Dedifferentiated amniotic fluid mesenchymal stem cell (primary cell): Measurements from ENCODE around the gene SPATA32.

Source experiments
- DNase-seq: peaks from one replicate; pipeline ENCODE4 v3.0.0-alpha.2; 2016; ENCODE audit errors: extremely low spot score

Gene SPATA32

DNA sequence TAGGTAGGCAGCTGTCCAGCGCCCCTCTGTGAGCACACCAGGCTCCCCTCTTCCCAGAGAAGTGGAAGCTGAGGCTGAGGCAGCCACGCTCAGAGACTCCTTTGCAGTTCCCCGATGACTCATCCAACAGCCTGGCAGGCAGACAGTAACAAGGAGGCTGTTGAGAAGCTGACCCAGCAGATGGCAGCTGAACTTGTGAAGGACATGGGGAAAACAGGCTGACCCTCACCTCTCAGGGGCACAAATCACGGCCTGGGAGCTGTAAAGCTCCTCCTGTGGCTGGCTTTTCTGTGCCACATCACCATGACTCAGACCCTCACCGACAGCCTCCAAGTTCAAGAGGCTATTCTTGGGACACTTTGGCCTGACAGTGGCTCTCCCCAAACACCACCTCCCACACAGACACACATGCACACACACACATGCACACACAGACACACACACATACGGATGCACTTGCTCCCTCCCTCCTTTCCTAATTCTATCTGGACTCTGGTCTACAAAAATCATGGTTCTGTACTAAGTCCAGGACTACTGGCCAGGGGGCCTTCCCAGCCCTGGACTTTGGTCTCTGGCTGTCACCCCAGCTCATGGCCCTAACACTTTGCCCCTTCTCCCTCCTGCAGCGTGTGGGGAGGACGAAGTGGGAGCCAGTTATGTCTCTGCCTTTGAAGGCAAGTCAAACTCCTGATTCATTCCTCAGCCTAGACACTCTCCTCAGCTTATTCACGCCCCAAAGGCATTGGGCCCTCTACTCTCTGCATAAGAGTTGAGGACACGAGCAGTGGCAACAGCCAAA is 31.7 kb upstream of the SPATA32 start:
- peak; percentile 81 for DNase-seq

DNA sequence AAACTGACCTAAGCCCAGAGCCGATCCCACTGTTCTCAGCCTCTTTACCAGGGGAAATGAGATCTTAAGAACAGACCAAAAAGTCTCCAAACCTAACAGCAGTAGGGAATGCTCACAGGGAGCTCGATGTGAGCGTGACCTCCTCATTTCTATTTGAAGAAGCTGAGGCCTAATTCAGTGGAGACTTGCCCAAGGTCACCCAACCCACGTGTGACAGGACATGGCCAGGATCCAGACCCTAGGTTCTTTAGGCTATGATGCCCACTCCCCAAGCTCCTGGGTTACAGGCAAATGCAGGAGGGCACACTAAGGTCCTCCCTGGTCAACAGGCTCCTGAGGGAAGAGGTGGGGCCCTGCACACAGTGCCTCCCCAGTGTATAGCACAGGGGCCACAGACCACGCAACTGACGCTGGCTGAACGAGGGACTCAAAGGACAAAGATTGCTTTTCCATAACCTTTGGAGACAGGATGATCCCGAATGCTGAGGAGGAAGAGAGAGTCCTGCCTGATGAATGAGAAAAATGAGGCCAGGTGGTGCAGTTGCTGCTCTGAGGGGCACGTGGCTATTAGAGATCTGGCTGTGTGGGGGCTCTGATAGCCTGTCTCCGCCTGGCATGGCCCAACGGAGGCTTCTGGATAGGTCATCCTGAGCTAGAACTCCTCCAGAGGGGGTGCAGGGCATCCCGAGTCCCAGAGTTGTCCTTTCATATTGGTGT is 31.0 kb upstream of the SPATA32 start:
- no peak for DNase-seq

DNA sequence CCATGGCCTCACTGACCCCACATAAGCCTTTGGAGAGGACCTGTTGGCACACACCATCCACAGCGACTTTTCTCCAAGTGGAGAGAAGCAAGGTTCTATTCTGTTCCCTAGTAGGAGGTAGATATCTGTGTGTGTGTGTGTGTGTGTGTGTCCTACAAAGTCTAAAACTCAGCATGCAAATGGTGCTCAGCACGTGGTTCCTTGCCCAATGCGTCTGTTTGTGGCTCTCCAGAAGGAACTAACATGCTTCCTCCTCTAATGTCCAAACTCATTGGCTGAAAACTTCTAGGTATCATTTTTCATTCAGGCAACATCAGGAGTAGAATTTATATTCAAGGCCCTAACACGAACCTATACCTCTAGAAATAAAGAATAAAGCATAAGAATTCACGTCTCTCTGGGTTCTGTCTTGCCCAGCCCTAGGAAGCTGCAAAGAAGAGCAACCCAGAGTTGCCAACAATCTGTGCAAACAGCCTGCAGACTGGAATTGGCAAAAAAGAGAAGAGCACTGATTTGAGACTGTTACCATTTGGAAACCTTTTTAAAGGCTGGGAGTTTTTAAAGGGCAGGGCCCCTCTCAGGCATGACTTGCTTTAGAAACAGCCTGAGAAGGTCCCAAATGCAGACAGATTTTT is 29.4 kb upstream of the SPATA32 start:
- no peak for DNase-seq

DNA sequence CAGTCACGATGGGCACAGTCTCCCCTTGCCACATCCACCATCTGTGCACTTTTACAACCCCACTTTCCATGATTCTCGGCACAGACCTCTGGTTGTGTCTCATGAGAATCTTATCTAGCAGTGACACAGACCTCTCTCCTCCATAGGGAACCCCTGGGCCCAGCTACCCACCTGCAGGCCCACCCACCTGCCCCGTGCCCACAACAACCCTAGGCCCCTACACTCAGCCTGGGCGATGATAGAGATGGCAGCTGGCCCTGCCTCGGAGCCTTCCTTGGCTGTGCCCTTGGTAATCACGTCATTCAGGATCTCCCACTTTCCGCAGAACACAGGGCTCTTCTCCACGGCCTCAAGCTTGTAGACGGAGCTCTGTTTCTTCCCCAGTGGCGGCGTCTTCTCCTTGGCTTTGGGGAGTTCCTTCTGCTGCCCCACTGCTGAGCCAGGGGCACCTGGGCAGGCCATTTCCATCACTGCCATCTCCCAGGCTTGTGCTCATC is 28.4 kb upstream of the SPATA32 start:
- DNase-seq = no peak

DNA sequence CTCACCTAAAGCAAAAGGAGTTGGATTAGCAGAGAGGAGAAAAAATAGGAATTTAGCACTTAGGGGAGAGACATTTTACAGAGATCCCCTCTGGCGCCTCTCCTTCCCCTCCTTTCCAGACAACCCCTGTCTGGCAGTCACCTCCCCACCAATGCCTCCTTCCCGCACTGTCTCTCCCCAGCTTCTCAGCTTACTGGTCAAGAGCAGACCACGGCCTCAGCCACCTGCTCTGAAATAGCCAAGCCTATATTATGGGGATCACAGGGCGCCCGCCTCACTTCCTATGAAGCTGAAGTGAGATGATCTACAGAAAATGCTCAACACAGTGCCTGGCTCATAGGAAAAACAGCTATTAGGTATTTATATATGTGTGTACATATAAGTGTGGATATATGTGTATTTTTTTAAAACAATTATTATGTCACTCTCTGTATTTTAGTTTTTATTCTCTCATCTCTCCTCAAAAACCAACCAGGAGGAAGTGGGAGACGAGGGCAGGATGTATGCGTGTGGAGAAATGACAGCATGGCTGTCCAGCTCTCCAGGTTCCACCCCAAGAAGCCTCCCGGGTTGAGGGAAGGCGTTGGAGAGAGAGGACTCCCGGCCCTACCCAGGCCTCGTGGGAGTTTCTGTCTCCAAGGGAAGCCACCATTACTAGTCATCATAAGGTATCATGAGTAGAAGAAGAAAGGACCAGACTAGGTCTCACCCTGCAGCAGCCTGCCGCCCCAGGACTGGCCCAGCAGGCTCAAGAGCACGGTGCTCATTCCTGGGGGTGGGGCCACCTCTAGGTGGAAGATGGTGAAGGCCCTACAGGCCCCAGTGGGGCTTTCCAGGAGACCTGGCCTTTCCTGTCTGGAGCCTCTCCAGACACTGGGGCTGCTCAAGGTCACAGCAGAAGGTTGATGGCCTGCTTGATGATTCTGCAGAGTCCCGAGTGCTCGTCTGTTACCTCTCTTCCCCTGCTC is 27.7 kb upstream of the SPATA32 start:
- no peak for DNase-seq

DNA sequence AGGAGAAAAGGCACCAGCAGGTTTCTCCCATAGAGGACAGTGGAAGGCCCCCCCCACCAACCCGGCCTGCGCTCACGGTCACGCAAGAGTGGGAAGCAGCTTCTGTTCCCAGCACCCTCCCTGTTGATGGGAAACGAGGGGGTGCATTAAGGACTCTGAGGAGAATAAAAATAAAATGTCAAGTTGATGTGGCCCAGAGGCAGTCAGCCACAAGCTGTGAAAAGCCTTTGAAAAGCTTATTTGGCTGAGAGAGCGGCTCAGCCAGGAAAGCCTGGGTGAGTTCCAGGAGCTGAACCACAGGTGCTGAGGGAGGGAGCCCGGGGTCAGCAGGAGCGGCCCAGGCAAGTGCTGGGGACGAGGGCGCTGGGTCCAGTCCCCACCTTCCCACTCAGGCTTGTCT is 26.9 kb upstream of the SPATA32 start:
- no peak for DNase-seq

DNA sequence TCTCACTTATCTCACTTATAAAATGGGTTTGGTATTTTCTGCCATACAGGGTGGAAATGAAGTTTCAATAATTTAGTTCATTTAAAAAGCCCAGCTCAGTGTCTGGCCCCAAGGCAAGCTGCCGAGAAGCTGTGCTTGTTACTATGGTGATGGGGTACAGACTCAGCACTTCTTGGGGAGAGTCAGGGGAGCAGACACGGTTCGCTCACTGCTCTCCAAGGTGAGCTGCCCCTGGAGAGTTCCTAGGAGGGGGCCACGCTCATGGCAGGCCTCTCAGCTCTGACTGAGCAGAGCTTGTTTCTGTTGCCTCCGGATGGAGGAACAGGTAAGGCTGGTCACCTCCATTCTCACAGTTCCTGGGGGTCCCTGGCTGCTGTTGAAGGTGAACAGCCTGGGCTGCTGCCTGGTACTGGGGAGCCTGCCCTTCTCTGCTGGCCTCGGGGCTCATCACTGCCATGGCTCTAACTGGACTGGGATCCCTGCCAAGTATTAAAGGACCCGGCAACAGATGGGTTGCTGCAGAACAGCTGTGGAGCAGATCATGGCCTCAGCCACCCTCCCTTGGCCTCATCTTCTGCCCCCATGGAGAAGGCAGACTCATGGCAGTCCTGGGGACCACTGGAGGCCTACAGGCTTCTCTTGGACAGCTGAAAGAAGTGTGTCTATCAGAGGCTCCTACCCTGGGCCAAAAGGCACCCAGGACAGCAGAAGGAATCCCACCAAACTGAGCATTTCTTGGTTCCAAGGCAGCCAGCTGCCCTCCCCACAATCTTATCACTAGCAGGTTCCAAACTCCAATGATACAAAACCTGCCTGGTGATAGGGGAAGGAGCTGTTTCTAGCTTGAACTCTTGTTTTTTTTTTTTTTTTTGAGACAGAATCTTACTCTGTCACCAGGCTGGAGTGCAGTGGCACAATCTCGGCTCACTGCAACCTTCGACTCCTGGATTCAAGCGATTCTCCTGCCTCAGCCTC is 25.9 kb upstream of the SPATA32 start:
- no peak for DNase-seq

DNA sequence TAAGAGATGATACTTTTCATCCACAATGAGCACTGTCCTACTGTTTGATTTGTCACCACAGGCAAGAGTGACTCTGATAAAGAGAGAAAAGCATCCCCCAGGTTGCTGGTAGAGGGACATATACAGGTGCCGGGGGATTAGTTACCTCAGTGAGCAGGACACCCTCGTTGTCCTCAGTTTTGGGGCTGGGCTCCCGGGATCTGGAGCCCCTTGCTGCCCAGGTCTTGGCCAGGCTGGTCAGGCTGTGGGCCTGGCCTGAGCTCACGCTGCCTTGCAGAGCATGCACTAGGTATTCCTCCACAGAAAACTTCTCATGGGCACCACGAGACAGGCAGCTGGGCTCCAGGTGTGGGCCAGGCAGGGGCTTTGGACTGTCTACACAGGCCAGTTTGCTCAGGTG is 24.4 kb upstream of the SPATA32 start:
- DNase-seq = no peak

DNA sequence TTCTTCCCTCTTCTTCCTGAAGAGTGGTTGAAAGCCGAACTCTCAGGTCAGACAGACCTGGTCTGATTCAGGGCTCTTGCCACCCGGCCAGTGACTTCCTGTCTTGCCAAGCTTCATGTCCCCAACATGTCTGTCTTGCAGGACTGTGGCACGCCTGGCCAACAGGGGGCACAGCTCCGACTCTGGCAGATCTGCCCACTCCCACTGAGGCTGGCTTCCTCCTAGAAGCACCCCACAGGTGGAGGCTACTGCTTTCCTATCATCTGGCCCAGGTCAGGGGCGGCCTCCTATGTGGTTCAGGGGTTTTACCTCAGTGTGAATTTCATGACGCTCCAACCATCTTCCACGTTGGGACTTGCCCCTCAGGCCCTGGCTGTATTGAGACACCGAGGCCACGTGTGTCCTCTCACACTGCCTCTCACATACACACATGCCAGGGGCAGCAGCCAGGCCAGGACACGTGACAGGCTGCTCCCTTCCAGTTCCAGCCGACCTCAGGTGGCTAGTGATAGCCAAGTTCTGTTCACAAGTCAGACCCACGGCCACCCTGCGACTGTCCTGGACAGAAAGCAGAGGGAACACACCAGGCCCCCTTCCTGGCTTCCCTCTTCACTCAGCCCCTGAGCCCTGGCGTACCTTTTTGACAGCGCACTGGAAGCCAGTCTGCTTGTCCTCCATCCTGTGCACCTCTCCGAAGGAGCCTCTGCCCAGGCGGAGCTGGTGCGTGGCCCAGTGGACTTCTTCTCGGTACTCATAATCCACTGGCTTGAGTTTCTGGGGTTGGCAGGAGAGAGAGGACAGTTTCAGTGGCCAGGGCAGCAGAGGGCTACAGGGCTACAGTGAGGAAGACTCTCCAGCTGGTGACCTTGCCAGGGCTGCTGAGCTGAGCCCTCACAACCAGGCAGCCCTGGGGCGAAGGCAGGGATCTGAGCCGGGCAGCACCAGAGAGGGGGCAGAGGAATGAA is 22.6 kb upstream of the SPATA32 start:
- no peak for DNase-seq

DNA sequence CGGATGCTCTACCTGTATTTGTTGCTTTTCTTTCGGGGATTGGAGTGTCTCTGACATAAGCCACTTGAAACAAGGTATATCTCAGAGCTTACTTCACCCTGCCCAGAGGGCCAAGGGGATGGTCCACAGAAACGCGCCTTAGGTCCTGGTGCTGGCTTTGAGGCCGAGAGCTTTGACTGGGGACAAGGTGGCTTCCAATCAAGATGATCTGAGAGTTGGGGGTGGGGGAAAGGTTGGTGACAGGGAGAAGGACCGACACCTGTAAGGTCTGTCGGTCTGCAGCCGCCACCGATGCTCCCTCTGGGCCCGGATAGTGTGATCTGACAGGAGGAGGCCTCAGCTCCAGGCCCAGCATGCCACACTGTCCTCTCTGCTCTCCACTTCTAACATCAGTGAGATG is 21.8 kb upstream of the SPATA32 start:
- DNase-seq = no peak

DNA sequence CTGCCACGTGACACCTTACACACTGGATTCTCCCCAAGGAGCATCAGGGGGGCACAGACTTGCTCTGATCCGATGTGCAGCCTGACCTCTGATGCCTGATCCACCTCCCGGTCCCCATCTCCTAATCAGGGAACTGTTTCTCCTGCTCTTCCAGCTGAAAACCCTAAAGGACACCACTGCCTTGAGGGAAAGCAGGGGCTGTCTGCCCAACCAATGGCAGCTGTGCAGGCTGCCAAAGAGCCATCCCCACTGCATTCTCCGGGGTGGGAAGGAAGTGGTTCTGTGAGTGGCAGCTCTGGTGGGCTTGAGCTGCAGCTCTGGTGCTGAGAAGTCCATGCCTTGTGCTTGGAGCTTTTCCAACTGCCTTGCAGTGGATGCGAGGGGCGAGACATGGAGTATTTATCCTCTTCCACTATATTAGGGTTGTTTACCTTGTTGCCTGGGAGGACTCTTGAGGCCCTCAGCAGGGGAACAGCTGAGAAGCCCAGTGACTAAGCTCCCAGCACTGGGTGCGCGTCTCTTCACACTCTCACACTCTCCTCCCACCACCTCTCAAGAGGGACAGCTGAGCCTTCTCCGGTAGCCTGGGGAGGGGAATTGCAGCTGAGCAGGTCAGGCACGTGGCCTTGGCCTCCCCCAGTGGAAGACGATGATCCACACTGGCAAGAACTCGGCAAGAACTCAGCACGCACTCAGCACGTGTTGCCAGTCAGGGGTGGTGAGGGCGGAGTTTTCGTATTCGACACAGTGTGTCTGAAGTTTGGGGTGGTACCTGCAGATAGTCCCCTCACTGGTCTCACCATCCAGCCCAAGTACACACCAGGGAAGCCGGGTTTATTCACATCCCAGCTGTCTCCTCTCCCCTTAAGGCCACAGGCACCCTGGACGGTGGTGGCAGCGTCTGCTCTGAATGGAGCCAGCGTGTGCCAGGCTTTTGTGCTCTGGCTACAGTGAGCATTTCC is 21.1 kb upstream of the SPATA32 start:
- DNase-seq = no peak

DNA sequence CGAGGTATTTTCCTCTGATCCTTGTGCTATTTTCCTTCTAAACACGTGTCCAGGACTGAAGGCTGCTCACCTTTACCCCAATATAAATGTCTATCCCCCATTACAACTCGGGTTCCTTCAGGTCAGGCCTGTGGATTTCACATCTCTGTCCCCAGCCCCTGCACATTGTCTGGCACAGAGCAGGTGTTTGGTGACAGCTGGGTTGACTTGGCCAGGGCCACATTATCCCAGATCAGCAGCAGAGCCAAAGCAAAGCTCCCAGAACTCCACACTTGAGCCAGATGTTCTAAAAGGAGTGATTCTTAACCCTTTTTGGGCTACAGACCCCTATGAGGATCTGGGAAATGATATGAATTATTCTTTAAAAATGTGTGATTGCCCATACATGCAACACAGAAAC is 18.0 kb upstream of the SPATA32 start:
- no peak for DNase-seq

DNA sequence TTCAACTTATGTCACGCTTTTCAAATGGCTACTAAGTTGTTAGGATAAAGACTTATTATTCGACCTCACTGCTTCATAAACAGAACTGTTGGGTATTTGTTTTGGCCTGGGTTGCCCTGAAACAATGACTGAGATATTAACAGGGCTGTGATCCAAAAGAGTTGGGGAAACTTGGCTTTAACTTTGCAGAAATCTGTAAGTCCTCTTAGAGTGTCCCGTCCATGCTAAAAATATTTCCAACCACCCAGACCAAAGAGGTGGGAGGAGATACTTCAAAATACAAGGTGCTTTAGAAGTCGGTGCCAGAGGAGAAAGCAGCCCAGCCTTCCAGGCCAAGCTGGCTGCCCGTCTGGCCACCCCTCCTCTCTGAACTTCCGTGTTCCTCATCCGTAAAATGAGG is 16.1 kb upstream of the SPATA32 start:
- DNase-seq = no peak

DNA sequence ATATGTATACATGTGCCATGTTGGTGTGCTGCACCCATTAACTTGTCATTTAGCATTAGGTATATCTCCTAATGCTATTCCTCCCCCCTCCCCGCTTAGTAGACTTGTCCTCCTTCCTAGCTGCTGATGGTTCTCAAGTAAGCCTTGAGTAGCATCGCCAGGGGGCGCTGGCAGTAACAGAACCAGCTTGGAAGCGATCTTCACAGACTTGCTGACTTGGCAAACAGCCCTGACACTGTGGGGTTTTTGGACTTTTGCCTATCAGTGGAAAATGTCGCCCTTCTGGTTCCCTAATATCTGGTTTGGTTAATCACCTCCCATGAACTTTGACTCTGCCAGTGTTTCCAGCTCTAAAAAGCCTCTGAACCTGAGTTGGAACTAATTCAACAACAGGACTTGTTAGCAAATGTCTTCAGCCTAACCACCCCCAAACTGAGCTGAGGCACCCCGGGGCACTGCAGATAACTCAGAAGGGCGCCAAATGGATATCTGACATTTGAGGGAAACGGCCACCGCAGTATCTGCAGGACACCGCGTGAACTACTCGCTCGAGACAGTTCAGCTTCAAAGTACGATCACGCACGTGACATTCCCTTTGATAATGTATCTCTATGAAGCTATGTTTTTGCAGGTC is 15.4 kb upstream of the SPATA32 start:
- DNase-seq = peak; percentile 79

DNA sequence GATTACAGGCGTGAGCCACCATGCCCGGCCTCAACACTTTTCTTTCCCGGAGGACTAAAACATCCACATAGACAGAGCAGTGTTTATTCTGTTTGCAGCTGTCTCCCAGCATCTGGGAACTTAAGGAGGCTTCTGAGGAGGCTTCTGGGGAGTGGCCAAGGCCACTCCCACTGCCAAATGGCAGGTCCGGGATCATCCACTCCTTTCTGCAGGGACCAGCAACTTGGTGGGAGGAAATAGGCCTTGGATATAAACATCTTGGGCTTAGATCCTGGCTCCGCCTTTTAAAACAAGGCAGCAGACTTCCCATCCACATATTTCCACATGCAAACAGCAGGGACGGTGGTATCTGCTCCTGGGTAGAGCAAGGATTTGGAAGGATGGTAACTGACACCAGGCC is 14.1 kb upstream of the SPATA32 start:
- DNase-seq = no peak

DNA sequence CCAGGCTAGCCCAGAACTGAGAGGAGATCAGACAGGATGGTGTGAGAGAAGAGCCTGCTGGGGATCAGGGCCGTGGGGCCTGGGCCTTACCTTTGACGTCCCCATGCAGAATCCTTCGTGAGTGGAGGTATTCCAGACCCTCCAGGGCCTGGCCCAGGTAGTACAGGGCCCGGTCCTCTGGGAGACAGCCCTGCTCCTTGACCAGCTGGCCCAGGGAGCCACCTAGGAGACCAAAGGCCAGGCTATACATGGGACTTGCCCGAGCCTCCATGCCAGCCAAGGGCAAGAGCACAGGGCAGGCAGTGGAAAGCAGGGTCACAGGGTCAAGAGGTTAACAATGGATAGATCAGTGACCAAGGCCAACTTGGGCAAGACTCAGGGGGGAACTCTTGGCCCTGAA is 12.1 kb upstream of the SPATA32 start:
- no peak for DNase-seq

DNA sequence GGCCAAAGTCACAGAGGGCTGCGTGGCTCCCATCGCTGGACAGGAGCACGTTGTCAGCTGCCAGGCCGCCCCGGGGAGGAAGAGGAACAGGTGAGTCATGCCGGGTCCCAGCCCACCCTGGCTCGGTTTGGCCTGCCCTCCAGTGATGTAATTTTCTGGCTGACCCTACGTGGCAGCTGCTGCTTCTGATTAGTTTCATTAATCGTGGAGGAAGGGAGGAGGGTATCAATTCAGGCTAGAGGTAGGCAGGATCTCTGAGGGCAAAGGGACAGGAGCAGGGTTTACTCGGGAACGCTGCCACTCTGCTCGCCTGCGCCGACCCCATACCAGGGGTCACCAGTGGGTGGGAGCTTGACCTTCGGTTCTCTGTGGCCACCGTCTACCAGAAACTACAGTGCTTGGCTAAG is 11.7 kb upstream of the SPATA32 start:
- no peak for DNase-seq

DNA sequence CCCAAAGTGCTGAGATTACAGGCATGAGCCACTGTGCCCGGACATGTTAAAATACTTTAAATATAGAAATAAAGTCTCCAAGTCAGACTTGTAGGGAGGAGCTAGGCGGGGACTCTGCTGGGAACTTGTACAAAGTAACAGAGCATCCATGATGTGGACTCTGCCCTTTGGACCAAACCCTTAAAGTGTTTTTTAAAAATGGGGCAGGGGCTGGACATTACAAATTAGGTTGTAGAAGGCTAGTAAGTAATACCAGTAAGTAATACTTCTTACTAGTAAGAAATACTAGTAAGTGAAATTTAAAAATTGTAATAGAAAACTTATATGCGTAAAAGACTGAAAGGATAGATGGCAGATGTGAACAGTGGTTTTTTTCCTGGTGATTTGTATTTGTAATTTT is 9.7 kb upstream of the SPATA32 start:
- no peak for DNase-seq
